NCI-H446 (cell line): ENCODE measurements around the gene ARL15.
A peak's percentile ranks its signal among the peaks of the same experiment; 100 is the strongest.
"Not testable (repeated sequence)": the region's sequence is repeated elsewhere in the genome, so short reads cannot be mapped to it uniquely, and the experiment has no call there.

ENCODE experiments used
- DNase-seq, 2 experiments: peaks; one replicate each; lab custom pipeline; 2025; lab: John Stamatoyannopoulos, UW

The ARL15 gene

DNA sequence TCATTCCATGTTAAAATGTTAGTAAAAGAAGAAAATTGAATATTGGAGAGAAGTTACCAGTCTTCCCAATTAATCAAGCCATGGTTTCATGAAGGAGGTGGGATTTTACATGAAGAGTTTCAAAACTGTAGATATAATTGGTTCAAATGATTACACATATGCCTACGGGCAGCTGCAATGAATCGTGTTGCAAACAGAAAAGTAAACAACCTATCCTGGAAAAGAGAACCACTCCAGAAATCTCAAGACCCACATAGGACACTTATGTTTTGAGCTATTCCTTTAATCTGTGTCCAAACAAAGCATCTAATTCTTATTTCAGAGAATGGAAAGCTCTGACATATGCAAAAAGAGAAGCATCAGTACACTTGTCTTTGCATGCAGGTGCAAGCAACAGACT lies 409.7 kb downstream of the ARL15 start:
- no peak for DNase-seq

DNA sequence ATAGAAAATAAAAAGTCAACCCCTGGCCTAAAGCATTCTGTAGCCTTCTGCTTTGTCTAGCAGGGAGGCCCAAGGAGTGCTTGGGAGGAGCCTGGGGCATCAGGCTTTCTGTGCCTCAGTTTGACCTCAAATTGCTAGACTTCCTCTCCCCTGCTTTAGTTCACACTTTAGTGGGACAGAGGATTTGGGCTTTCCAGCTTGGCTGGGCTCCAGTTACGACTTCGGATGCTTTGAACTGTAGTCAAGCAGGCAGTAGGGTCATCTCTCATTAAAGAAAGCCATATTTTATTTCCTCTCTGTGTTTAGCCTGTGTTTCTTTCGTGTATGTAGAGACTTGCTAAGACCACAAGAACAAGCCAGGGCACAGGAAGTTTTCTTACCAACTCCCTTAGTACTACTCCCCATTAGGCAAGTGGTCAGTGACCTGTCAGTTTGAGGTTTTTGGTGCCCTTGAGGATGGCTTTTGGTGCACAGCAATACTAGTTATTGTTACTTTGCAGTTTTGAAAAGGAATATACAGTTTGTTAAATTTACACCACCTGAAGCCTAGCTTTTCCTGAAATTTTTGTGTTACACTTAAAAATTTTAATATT lies 415.2 kb downstream of the ARL15 start:
- DNase-seq: no peak

DNA sequence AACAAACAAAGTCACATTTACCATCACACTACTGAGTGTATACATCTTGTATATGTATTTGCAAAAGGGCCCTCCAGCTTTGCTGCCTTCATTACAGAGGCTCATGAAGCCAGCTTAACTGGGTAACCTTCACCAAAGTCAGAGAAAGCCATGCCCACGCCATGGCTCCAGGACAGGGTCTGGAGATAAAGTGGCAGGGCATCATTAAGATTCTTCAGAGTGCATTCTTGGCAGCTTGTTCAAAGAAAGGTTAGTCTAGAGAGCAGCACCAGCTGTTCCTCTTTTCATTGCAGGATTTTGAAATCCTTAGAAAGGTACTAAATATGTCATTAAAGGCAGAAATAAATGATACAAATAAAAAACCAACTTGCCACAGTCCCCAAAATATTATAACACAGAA lies 416.7 kb downstream of the ARL15 start:
- peak in 1 of 2 experiments; percentile 35 for DNase-seq

DNA sequence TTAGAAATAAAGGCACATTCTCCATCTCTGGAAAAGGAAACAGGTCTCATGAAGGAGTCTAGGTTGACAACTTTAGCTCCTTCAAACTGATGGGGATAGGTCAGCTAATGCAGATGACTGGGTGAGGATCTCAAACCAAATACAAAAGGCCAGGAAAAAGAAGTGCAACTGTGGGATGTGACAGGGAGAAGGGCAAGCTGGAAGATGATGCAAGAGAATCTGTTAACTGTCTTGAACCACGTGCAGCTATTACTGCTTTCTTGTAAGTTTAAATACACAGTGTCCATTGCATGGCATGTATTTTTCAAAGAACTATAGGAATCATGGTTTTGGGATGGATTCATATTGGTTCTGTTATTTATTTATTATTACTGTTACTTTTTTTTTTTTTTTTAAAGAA lies 418.1 kb downstream of the ARL15 start:
- DNase-seq: no peak

DNA sequence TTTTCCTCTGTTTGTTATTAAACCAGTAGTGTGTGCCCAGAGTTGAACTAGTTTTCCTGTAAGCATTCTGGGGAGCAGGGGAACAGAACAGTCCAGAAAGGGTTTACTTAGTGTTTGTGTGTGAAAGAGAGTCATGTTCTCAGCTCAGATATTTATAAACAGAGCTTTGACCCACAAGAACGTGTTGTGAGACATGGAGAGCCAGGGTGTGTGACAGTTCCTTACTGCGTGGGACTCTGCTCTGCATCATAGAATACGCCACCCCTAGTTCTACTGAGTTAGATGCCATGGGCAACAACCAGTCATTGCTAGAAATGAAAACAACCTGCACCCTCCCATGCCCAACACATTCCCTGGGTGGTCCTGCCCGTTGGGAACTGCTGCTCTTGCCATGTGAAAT lies 419.2 kb downstream of the ARL15 start:
- DNase-seq: no peak

DNA sequence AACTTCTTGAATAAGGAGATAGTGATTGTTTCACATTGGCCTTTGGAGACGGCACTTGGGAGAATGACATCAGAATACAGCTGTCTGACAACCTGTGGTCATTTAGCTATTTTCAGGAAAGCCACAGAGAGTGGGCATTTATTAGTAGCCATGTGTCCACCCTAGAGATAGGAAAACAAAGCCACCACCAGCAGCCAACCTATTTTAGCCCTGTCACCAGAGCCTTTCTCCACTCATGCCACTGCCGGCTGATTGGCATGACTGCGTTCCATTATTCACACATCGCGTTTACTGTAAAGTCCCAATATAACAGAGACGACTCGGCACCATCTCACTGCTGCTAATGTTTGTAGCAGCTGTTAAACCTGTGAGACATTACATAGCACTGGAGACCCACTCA lies 419.9 kb downstream of the ARL15 start:
- DNase-seq: no peak

DNA sequence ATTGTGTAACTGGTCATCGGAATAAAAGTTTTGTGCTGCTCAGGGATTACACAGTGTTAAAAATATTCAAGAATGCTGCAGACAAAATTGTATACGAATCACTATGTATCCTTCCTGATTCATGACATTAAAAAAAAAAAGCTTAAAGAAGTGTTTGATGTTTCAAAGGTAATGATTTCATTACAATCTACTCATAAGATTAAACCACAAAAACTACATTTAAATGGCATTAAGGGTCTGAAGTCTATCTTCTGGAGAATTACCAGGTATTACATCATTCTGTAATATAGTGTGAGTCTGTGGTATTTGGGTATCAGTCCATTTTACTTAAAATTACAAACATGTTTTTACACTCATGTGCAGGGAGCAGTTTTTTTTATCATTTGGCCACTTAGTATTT lies 425.5 kb downstream of the ARL15 start:
- no peak for DNase-seq

DNA sequence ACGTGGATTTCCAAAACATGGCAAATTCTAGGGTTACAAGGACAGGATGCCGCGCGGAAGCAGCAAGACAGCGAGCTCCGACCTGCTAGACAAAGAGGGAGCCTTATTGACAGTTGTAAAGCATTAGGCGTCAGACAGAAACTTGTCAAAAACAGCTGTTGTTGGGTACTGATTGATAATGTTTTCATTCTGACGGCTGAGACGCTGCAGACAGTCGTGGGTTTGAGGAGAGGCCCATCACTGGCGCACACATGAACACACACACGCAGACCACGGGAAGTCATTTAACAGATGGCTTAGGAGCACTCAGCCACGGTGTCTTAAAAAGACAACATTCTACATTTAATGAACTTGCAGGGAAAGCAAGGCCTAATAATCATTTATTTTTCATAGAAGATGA lies 426.0 kb downstream of the ARL15 start:
- no peak for DNase-seq

DNA sequence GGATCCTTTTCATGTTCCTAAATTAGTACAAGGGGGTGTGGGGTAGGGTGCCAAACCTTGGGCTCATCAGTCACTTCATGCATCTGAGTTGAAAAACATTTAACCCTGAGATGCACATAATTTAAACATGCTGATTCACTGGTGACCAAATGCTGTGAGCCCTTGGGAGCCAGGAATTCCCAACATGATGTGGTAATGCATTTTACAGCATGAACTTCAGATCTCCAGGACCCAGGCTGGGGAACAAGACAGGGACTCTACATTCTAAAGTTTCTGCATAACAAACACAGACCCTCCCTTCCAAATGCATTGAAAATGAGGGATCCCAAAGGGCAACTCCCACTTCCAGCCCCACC lies 427.7 kb downstream of the ARL15 start:
- no peak for DNase-seq

DNA sequence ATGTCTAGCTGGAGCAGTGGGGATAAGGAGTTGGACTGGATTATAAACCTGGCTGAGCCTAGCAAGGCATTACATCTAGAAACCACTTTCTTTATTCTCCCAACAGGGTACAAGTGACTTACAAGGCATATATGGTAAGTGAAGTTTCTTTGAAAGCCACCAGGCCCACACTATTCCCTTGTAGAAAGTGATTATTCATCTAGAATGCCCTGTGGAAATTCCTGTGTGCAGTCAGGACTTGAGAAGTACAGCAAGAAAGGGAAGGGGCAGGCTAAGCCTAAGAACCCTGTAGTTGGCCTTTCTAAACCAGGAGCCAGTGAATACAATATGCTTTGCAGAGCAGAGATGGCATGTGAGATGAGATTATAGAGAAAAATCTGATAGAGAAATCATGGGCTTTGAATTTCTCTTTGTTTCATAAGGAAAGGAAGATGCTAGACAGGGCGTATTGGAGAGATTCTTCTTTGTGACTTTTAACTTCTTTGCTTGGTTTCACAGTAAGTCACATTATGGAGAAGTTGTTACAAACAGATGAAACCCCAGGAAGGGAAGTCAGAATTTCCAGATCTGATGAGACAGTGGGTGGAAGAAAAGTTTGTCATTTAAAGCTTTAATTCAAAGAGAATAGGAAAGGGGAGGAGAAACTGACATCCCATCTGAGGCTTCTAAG lies 428.2 kb downstream of the ARL15 start:
- no peak for DNase-seq

DNA sequence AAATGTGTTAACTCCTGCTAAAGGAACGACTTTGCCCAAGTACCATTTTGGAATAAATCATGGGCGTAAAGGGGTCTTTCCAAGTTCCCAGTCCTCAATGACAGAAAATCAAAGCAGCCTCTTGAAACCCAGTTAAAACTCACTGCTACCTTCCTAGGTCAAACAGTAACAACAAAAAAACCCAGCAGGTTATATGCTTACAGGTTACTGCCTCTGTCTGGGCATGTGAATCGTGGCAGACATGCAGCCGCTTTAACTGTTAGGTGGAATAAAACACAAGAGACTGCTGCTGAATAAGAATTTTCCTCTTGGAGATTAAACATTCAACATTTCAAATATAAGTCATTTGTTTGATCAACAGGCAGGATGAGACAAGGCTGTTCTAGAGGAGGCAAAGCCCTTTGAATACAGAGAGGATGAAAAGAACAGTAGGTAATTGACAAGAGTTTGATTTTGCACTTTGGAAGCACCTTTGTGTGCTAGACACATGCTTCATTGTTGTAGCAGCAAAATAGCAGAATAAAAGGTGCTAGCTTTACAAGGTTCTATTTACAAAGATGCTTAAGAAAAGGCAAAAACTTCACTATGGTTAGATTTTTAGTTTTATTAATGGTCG lies 430.6 kb downstream of the ARL15 start:
- no peak for DNase-seq

DNA sequence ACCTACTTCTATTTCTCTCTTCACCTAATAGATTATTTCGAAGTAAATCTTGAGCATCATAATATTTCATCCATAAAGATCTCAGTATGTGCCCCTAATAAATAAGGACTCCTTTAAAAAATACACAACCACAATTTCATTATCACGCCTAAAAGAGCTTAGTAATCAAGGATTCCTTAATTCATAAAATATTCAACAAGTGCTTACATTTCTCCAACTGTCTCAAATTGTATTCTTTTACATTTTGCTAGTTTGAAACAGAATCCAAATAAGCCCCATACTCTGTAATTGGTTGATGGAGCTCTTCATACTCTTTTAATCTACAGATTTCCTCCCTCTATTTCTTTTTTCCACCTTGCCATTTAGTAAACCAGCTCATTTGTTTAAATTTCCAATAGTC lies 432.4 kb downstream of the ARL15 start:
- DNase-seq: no peak

DNA sequence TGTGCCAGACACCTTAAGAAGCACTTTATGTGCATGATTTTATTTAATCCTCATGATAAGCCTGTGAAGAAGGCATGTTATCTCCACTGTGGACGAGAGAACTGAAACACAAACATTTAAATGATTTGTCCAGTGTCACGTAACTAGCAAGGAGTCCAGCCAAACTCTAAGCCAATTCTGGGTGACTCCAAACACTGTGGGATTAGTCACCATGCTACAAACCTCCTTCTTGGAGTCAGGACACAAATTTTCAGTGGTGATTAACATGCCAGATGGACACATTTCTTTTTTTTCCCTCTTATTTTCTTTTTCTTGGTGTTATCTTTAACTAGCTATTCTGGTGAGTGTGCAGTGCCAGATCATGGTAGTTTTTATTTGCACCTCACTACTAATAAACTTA lies 433.1 kb downstream of the ARL15 start:
- peak in 1 of 2 experiments; percentile 24 for DNase-seq

DNA sequence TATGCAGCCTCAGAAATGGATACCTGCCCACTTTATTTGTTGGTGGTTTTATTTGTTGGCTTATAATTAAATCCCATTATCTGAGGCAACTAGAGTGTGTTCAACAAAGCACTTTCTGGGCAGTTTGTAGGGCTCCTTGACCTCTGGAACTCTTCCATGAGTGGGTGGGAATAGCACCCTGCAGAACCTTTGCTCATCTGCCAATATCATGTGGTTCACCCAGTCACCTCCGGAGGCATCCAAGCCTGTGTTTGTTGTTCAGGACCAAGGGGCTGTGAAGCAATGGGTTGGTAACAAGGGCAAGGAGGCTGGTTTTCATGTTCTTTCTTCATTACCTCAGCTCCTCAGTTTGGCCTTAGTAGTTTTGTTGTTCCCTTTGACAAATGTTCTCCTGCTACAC lies 436.0 kb downstream of the ARL15 start:
- DNase-seq: no peak

DNA sequence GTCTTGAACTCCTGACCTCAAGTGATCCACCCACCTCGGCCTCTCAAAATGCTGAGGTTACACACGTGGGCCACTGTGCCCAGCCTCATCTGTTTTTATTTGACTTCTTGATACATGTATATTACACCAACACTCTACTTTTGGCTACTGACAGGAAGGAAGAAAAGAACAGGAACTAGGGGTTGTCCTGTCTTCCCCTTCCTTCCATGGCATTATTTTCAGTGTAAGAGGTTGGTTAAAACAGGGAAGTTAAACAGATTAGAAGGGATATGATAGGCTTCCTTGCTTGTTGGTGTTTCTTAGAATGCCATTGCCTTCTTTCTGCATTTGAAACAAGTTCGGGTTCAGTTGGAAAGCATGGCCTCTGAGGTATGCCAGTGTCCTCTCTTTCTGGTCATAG lies 437.1 kb downstream of the ARL15 start:
- no peak for DNase-seq

DNA sequence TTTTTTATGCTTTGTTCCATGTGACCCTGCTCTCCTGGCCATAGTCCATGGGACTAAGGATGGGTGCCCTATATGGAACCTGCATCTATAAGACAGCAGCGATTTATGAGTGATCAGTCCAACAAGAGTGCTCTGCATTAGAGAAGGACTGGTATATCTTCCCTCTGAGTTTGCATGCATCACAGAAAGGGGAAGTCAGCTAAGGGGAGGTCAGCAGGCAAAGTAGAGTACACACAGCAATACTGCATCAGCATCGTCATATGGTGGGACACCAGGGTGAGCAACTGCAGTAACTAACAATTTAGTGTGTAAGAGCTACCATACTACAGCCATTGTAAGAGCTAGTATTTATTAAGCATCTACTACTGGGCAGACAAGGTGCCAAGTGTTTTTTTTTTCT lies 438.6 kb downstream of the ARL15 start:
- no peak for DNase-seq

DNA sequence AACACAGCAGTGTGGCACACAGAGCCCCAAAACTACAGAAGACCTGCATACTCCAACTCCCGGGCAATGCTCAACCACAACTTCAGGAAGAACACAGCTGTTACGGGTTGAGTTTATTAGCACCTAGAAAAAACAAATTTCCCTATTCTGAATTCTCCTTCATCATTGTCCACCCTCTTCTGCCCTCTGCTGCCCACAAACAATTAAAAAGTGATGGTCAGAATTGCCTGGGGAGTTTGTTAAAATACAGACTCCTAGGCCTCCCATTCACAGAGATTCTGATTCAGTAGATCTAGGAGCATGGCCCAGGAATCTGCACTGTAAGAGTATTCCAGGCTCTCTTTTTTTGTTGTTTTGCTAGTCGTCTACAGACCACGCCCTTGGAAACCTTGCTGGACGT lies 439.3 kb downstream of the ARL15 start:
- no peak for DNase-seq

DNA sequence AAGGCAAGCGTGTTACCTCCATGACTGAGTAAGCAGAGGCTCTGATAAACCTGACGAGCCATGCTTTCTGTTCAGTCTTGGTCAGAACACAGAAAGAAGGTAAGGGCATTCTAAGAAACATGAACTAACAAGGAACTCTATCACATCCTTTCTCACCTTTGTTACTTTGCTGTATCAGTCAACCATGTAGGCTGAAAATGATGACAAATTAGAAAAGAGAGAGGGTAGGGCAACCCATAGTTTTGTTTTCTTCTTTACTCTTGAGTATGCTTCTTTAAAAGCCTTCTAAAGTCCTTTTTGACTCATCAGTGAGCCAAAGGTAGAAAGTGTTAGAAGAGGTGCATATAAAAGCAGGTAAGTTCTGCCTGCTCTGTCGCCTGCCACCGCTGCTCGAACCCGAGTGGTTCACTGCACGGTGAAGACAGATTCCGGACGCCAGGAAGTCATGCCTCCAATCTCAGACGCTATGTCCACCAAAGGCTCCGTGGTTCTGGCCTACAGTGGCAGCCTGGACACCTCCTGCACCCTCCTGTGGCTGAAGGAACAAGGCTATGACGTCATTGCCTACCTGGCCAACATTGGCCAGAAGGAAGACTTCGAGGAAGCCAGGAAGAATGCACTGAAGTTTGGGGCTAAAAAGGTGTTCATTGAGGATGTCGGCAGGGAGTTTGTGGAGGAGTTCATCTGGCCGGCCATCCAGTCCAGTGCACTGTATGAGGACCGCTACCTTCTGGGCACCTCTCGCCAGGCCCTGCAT lies 451.5 kb downstream of the ARL15 start:
- DNase-seq: no peak

DNA sequence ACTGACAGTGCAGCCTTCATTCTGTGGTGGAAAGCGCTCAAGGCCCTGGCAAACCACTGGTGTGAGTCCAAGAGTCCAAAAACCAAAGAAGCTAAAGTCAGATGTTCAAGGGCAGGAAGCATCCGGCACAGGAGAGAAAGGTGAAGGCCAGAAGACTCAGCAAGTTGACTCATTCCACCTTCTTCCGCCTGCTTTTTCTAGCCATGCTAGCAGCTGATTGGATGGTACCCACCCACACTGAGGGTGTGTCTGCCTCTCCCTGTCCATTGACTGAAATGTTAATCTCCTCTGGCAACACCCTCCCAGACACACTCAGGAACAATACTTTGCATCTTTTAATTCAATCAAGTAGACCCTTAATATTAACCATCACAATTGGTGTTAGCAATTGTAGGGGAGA lies 453.9 kb downstream of the ARL15 start:
- DNase-seq: no peak

DNA sequence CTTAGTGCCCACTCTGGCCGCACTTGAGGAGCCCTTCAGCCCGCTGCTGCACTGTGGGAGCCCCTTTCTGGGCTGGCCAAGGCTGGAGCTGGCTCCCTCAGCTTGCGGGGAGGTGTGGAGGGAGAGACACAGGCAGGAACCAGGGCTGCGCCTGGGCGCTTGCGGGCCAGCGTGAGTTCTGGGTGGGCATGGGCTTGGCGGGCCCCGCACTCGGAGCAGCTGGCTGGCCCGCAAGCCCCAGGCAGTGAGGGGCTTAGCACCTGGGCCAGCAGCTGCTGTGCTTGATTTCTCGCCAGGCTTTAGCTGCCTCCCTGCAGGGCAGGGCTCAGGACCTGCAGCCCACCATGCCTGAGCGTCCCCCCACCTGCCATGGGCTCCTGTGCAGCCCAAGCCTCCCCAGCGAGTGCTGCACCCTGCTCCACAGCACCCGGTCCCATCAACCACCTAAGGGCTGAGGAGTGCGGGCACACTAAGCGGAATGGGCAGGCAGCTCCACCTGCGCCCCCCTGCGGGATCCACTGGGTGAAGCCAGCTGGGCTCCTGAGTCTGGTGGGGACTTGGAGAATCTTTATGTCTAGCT lies 473.4 kb downstream of the ARL15 start:
- not testable (repeated sequence) for DNase-seq

DNA sequence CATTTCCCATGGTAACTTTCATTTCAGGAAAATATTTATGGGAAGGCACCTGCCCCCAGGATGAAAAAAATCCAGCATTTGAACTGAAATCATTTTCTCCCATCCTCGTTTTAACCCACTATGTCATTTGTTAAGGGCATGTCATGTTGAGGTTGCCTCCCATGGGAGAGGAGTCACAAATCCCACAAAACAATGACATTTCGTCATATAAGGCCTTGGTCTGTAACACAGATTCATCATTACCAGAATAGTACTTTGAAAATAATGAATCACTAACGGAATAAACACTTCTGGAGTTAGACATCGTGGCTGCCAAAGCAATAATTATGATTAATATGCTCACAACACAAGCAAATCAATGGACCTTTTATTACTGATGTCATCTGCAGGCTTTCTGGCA lies 475.9 kb downstream of the ARL15 start:
- no peak for DNase-seq
